Prostate gland (tissue), 2 donors: ENCODE results near the gene CATSPER1. TPM values are rescaled to one million over a fixed set of nuclear protein-coding genes. Genes with fewer than 3 reads are reported as not detected.

Experiments
- DNase-seq: peaks from one replicate; pipeline ENCODE4 v3.0.0-alpha.2; 2019; ENCODE audit warnings: low spot score
- H3K27ac ChIP-seq, 2 donors: fragments of 200-600 bp; sonication (generic); 2 replicates each; pipeline ENCODE4 v1.5.1; 2017 to 2019
- H3K27me3 ChIP-seq: fragments of 200-600 bp; sonication (generic); replicated peaks from 2 replicates; pipeline ENCODE4 v1.5.1; 2019; ENCODE audit not compliant: insufficient read depth
- H3K36me3 ChIP-seq, 2 donors: fragments of 200-600 bp; sonication (generic); 1 replicate in 1 of 2; 2 replicates in 1 of 2; pipeline versions ENCODE4 v1.5.1 to v1.8.1; 2017 to 2019
- H3K4me1 ChIP-seq: fragments of 200-600 bp; sonication (generic); replicated peaks from 2 replicates; pipeline ENCODE4 v1.5.1; 2019
- H3K4me3 ChIP-seq, 2 donors: fragments of 200-600 bp; sonication (generic); 2 replicates each; pipeline ENCODE4 v1.5.1; 2017 to 2019
- H3K9me3 ChIP-seq: fragments of 200-600 bp; sonication (generic); 2 replicates; pipeline ENCODE4 v1.5.1; 2017
- POLR2A ChIP-seq: fragments of 450-650 bp; IDR thresholded peaks from one replicate; pipeline ENCODE4 v1.6.1; 2016; ENCODE audit warnings: antibody characterized with exemption, mild to moderate bottlenecking
- POLR2AphosphoS5 ChIP-seq: sonication (generic); formaldehyde crosslinking; IDR thresholded peaks from one replicate; pipeline ENCODE4 v1.6.1; 2017; ENCODE audit warnings: antibody characterized with exemption
- WGBS: methylation state at CpG from one replicate; pipeline ENCODE4 v1.1.5; 2018; 5-methylcytosine and 5-hydroxymethylcytosine counted together
- intact Hi-C: fragments of 100-400 bp; cut with DNase I; formaldehyde crosslinking; loops from one replicate; pipeline ENCODE4 v1.14.2; 2022
- total RNA-seq, 2 donors: library from RNA; depleted of rRNA; stranded (reverse); fragments of >200 nt; gene quantifications; one replicate each; pipeline ENCODE4 v1.1.0, GENCODE V29; 2016
- TF ChIP-seq, protein P1 (sequence below), 4 experiments: fragments of 200-600 bp in 2 of 4; fragments of 450-650 bp in 2 of 4; sonication (generic) in 2 of 4; IDR thresholded peaks; 1 replicate in 3 of 4; 2 replicates in 1 of 4; pipeline ENCODE4 v1.5.1; 2016 to 2019; ENCODE audit warnings: antibody characterized with exemption in 4 of 4, mild to moderate bottlenecking in 2 of 4, moderate library complexity in 2 of 4

CATSPER1 gene
- total RNA-seq, 2 donors from 2014 or later: 0.85 TPM; not detected in 1

DNA sequence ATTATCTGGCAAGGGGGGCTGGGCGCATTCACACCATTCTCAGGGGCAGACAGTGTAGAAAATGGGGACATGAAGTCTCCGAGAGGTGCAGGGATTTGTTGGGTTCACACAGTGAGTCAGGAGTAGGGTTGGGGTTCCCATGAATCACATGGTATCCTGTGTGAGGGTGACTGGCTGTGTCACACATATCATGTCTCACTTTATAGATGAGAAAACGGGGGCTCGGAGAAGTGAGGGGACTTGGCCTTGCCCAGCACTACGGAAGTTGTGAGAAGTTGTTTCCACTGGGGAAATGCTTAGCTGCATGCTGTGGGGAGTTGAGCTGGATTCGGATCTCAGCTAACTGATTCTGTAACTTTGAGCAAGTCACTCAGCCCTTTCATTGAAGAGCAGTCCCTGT lies 18.5 kb upstream of the CATSPER1 start:
- Histone ChIP-seq H3K36me3 (no peaks in the 10 kb centered on the region), H3K4me1 (peaks cover 4% of the 10 kb centered on the region), H3K27ac (no peak overlapping the region), H3K9me3 (no peaks in the 10 kb centered on the region), H3K4me3 (no peak overlapping the region), H3K27me3 (no peaks in the 10 kb centered on the region)
- intact Hi-C loops: no loop called here
- no peak for TF ChIP-seq POLR2A
- TF ChIP-seq, protein P1, sequence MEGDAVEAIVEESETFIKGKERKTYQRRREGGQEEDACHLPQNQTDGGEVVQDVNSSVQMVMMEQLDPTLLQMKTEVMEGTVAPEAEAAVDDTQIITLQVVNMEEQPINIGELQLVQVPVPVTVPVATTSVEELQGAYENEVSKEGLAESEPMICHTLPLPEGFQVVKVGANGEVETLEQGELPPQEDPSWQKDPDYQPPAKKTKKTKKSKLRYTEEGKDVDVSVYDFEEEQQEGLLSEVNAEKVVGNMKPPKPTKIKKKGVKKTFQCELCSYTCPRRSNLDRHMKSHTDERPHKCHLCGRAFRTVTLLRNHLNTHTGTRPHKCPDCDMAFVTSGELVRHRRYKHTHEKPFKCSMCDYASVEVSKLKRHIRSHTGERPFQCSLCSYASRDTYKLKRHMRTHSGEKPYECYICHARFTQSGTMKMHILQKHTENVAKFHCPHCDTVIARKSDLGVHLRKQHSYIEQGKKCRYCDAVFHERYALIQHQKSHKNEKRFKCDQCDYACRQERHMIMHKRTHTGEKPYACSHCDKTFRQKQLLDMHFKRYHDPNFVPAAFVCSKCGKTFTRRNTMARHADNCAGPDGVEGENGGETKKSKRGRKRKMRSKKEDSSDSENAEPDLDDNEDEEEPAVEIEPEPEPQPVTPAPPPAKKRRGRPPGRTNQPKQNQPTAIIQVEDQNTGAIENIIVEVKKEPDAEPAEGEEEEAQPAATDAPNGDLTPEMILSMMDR (IDR thresholded peaks at IDR 0.05): no peak
- TF ChIP-seq POLR2AphosphoS5: no peak
- WGBS: 72% methylated on average over 6 of the region's 6 CpGs
- no peak for DNase-seq

DNA sequence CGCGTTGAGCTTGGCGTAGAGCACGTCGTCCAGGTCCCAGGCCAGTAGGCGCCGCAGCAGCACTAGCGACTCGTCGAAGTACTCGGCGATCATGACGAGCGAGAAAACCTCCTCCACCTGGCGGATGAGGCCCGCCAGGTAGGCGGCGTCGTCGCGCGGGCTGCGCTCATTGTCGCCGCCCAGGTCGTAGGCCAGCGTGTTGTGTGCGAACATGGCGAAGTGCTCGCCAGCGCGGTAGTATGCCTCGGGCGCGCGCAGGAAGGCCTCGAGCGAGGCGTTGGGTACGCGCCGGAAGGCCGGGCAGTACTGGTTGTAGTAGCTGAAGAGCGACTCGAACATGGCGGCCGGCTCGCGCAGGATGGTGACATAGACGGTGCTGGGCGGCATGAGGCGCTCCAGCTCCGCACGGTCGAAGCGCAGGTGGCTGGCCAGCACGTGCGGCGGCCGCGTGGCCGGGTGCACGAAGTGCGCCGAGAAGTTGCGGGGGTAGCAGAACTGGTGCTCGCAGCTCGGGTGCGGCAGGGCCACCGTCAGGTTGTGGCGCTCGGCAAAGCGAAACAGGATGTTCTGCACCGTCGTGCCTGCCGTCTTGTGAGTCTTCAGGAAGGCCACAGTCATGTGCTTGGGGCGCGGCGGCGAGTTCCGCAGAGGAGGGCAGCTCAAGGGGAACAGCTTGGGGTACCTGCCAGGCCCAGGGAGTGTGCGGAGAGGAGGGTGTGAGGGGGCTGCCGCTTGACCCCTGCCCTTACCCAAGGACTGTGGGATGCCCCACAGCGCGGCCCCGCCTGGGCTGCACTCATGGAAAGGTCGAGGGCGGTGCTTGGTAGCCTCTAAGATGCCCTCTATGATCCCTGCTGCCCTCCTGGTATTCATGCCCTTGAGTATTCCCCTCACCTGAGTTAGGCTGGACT lies 17.0 kb upstream of the CATSPER1 start:
- Histone ChIP-seq H3K27me3 (no peaks in the 10 kb centered on the region), H3K36me3 (no peaks in the 10 kb centered on the region), H3K27ac (no peak overlapping the region), H3K4me3 (no peak overlapping the region), H3K9me3 (no peaks in the 10 kb centered on the region), H3K4me1 (no peaks in the 10 kb centered on the region)
- TF ChIP-seq, protein P1 (IDR thresholded peaks at IDR 0.05): no peak
- no peak for TF ChIP-seq POLR2A
- TF ChIP-seq POLR2AphosphoS5: no peak
- intact Hi-C loops: no loop called here
- 96% methylated on average over 88 of the region's 88 CpGs for WGBS
- DNase-seq: no peak

DNA sequence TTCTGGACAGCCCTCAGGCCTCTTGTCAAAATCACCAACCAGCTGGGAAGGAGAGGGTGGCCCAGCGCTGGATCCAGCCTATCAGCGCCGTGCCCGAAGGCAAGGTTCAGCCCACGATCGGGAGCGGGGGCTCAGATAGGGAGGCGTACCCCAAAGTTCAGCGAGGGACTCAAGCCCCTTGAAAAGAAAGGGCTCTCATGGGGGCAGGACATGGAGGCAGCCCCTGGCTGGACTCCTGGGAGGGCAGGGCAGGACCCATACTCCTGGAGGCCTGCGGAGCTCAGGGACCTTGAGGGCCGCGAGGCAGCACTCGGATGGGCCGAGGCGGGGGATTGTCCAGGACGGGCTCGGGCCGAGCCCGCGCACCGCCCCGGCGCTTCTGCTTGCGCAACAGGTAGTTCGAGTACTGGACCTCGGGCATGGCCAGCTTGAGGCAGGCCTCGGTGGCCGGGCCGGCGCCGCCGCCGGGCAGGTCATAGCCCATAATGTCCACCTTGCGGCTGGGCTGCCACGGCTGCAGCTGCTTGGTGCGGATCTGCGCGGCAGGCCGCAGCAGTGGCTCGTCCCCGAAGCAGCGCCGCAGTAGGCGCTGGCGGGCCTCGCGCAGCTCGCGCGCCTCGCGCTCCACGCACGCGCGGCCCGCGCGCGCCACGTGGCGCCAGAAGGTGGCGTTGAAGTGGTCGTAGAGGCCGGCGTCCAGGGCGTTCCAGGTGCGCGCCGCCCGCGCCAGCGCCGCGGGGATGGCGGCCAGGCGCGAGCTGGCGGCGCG lies 16.1 kb upstream of the CATSPER1 start:
- no peak overlapping the region for H3K4me3 ChIP-seq
- WGBS: 96% methylated on average over 81 of the region's 81 CpGs
- intact Hi-C loops: no loop called here
- no peaks in the 10 kb centered on the region for H3K36me3 ChIP-seq
- no peaks in the 10 kb centered on the region for H3K27me3 ChIP-seq
- H3K9me3 ChIP-seq: no peaks in the 10 kb centered on the region
- TF ChIP-seq POLR2AphosphoS5 (no peak), POLR2A (no peak)
- TF ChIP-seq, protein P1 (IDR thresholded peaks at IDR 0.05): no peak
- DNase-seq: no peak
- no peak overlapping the region for H3K27ac ChIP-seq
- H3K4me1 ChIP-seq: no peaks in the 10 kb centered on the region

DNA sequence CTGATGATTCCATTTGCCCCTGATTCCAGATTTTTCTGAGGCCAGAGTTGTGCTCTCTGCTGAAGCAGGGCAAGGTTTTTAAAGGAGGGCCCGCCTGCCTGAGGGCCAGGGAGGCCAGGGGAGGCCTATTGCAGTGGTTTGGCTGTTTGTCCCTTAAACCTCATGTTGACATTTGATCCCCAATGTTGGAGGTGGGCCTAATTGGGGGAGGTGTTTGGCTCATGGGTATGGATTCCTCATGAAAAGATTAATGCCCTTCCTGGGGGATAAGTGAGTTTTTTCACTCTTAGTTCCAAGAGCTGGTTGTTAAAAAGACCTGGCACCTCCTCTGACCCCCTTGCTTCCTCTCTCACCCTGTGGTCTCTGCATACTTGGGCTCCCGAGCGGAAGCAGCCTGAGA lies 13.5 kb upstream of the CATSPER1 start:
- intact Hi-C loops: no loop called here
- no peak for DNase-seq
- Histone ChIP-seq H3K27me3 (no peaks in the 10 kb centered on the region), H3K9me3 (no peaks in the 10 kb centered on the region), H3K27ac (no peak overlapping the region), H3K4me1 (no peaks in the 10 kb centered on the region), H3K36me3 (no peaks in the 10 kb centered on the region), H3K4me3 (no peak overlapping the region)
- TF ChIP-seq, protein P1 (IDR thresholded peaks at IDR 0.05): no peak
- no peak for TF ChIP-seq POLR2A
- no peak for TF ChIP-seq POLR2AphosphoS5
- WGBS: 79% methylated on average over 3 of the region's 3 CpGs
